ENCODE measurements around the gene NUDT8. TPM values are rescaled to one million over a fixed set of nuclear protein-coding genes. Genes with fewer than 3 reads are reported as not detected.
A peak's percentile ranks its signal among the peaks of the same experiment; 100 is the strongest.

The NUDT8 gene
- total RNA-seq, 2 experiments from 2014 or later: 10.9 to 12.4 TPM

DNA sequence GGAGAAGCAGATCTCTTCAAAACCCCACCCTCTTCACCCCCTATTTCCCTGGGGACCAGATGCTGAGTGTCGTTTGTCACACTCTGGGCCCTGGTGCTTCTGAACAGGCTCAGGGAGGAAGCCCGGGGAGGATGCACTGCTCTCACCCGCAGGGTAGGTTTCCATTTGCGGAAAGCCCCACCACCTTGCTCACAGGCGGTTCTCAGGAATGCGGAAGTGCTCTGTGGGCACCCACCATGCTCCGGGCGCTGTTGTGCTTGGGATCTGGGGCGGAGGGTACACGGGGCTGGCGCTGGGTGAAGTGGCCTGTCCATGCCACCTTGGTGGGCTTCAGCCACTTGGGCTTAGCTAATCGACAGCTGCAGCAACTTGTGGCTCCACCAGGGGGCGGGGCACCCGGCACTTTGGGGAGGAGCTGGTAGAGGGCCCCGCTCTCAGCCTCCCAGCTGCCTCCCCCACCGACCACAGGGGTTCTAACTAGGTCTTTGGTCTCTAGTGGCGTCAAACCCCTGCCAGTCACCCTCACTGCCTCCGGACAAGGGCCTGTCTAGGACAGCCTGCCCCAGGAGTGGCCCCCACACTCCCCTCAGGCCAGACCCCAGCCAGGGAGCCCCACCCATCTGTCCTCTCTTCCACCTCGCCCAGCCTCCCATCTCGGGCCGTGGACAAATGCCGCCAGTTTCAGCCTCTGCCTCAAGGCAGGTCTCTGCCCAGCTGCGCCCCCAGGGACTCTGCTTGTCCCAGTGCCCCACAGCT lies 15.6 kb downstream of the NUDT8 start:
- Mint-ChIP-seq H3K36me3 (peaks cover 5% of the 10 kb centered on the region), H3K27me3 (peaks cover 10% of the 10 kb centered on the region), H3K27ac (peak overlapping the region; percentile 95), H3K4me3 (peak overlapping the region; percentile 81), H3K4me1 (peaks cover 15% of the 10 kb centered on the region), H3K9me3 (no peaks in the 10 kb centered on the region)
- peak; percentile 82 for ATAC-seq (ENCODE audit: low read depth)
- POLR2A ChIA-PET: interaction anchor here (0.6 to 4.7 kb wide), 5 partner anchors 15 to 568 kb away, joined by 3 to 41 read pairs (median 8); partner anchors contain the start of genes GSTP1 and NUDT8
- peak; percentile 86 for DNase-seq

GRCh38 chr11:67613313-67613959 lies 16.3 kb downstream of the NUDT8 start:
- Mint-ChIP-seq H3K27ac (peak overlapping the region; percentile 95), H3K4me1 (peaks cover 19% of the 10 kb centered on the region), H3K9me3 (no peaks in the 10 kb centered on the region), H3K4me3 (peak overlapping the region; percentile 81), H3K27me3 (peaks cover 10% of the 10 kb centered on the region), H3K36me3 (peaks cover 9% of the 10 kb centered on the region)
- ATAC-seq (ENCODE audit: low read depth): no peak
- no peak for DNase-seq
- POLR2A ChIA-PET: interaction anchor here (0.5 to 4.7 kb wide), 6 partner anchors 16 to 567 kb away, joined by 3 to 41 read pairs (median 6); partner anchors contain the start of genes GSTP1 and NUDT8

DNA sequence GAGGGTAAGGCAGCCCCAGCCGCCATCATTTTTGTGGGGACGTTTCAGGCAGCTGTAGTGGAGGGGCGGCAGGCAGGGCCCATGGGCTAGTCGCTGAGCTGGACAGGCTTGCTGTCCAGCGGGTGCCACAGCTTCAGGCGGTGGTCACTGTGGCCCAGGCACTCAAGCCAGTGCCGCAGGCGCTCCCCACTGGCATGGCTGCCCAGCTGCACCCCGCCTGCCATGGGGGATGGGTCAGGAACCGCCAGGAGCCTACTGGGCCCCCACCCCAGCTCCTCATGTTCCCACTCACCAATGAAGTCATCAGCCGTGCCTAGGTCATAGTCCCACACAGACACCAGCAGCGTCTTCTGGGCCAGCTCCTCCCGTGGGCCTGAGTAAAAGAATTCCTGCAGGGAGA lies 17.0 kb downstream of the NUDT8 start:
- POLR2A ChIA-PET: interaction anchor here (0.5 to 4.7 kb wide), 3 partner anchors 17 to 222 kb away, joined by 3 to 41 read pairs (median 10); partner anchors contain the start of gene NUDT8
- peaks cover 9% of the 10 kb centered on the region for H3K36me3 Mint-ChIP-seq
- DNase-seq: no peak
- H3K9me3 Mint-ChIP-seq: no peaks in the 10 kb centered on the region
- H3K4me1 Mint-ChIP-seq: peaks cover 21% of the 10 kb centered on the region
- peak overlapping the region; percentile 95 for H3K27ac Mint-ChIP-seq
- H3K4me3 Mint-ChIP-seq: no peak overlapping the region
- no peak for ATAC-seq (ENCODE audit: low read depth)
- peaks cover 7% of the 10 kb centered on the region for H3K27me3 Mint-ChIP-seq

GRCh38 chr11:67611704-67612587 lies 17.8 kb downstream of the NUDT8 start:
- H3K4me1 Mint-ChIP-seq: peaks cover 19% of the 10 kb centered on the region
- no peak for ATAC-seq (ENCODE audit: low read depth)

GRCh38 chr11:67611165-67611564 lies 18.6 kb downstream of the NUDT8 start:
- Mint-ChIP-seq H3K36me3 (peaks cover 9% of the 10 kb centered on the region), H3K9me3 (no peaks in the 10 kb centered on the region), H3K27me3 (no peaks in the 10 kb centered on the region), H3K27ac (no peak overlapping the region), H3K4me3 (no peak overlapping the region), H3K4me1 (peaks cover 19% of the 10 kb centered on the region)
- DNase-seq (no peak), ATAC-seq (ENCODE audit: low read depth) (no peak)
- POLR2A ChIA-PET: no interaction called here

More at GRCh38 chr11:67611704-67612587, 17.8 kb downstream of the NUDT8 start:
- POLR2A ChIA-PET: interaction anchor here (4.7 kb wide), 1 partner anchor 18 kb away, joined by 41 read pairs; the partner anchor contains the start of gene NUDT8
- peaks cover 9% of the 10 kb centered on the region for H3K36me3 Mint-ChIP-seq
- no peak overlapping the region for H3K4me3 Mint-ChIP-seq
- H3K9me3 Mint-ChIP-seq: no peaks in the 10 kb centered on the region
- peak overlapping the region; percentile 12 for H3K27ac Mint-ChIP-seq
- DNase-seq: no peak
- peaks cover 2% of the 10 kb centered on the region for H3K27me3 Mint-ChIP-seq

- no peak for ATAC-seq (ENCODE audit: low read depth)
- no peak for DNase-seq
- Mint-ChIP-seq H3K4me3 (no peak overlapping the region), H3K9me3 (no peaks in the 10 kb centered on the region), H3K4me1 (peaks cover 18% of the 10 kb centered on the region), H3K36me3 (peaks cover 9% of the 10 kb centered on the region), H3K27me3 (no peaks in the 10 kb centered on the region), H3K27ac (no peak overlapping the region)
- POLR2A ChIA-PET: interaction anchor here (0.6 kb wide), 1 partner anchor 229 kb away, joined by 4 read pairs; no protein-coding TSS in a partner anchor
Observed at GRCh38 chr11:67610302-67610868, 19.4 kb downstream of the NUDT8 start.

GRCh38 chr11:67609316-67609715 lies 20.4 kb downstream of the NUDT8 start:
- Mint-ChIP-seq H3K27me3 (no peaks in the 10 kb centered on the region), H3K4me1 (peaks cover 16% of the 10 kb centered on the region), H3K36me3 (peaks cover 9% of the 10 kb centered on the region), H3K4me3 (no peak overlapping the region), H3K9me3 (no peaks in the 10 kb centered on the region), H3K27ac (no peak overlapping the region)
- no peak for ATAC-seq (ENCODE audit: low read depth)
- DNase-seq: no peak
- POLR2A ChIA-PET: interaction anchor here (1.3 kb wide), 1 partner anchor 21 kb away, joined by 3 read pairs; the partner anchor contains the start of gene NUDT8

- H3K27me3 Mint-ChIP-seq: no peaks in the 10 kb centered on the region
- no peaks in the 10 kb centered on the region for H3K9me3 Mint-ChIP-seq
- H3K4me1 Mint-ChIP-seq: peaks cover 12% of the 10 kb centered on the region
- H3K4me3 Mint-ChIP-seq: no peak overlapping the region
- ATAC-seq (ENCODE audit: low read depth): no peak
- no peak overlapping the region for H3K27ac Mint-ChIP-seq
- POLR2A ChIA-PET: interaction anchor here (1.2 to 1.3 kb wide), 2 partner anchors 22 to 31 kb away, joined by 3 read pairs; partner anchors contain the start of gene NUDT8
- H3K36me3 Mint-ChIP-seq: peaks cover 9% of the 10 kb centered on the region
- DNase-seq: no peak
Observed at GRCh38 chr11:67608486-67608885, 21.3 kb downstream of the NUDT8 start.

DNA sequence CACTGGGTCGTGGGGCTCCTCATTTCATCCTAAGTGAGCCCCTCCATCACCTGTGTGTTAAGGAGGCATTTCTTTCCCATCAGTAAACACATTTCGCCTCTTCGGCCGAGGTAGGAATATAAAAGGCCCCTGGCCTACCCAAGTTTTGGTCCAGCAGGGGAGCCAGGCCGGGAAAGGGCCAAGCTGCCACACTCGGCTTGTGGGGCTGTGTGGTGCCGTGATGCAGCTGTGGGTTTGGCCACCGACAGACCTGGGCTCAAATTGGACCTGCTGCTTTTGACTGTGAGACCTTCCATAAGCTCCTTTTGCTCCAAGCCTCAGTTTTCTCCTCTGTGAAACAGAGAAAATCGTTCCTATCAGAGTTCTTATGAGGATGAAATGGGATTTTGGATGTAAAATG lies 22.2 kb downstream of the NUDT8 start:
- Mint-ChIP-seq H3K4me1 (peaks cover 10% of the 10 kb centered on the region), H3K27ac (peak overlapping the region; percentile 92), H3K9me3 (no peaks in the 10 kb centered on the region), H3K36me3 (peaks cover 8% of the 10 kb centered on the region), H3K27me3 (peaks cover 3% of the 10 kb centered on the region), H3K4me3 (peak overlapping the region; percentile 85)
- DNase-seq (no peak), ATAC-seq (ENCODE audit: low read depth) (no peak)
- POLR2A ChIA-PET: interaction anchor here (1.0 to 1.2 kb wide), 2 partner anchors 9 to 30 kb away, joined by 3 read pairs; no protein-coding TSS in a partner anchor

DNA sequence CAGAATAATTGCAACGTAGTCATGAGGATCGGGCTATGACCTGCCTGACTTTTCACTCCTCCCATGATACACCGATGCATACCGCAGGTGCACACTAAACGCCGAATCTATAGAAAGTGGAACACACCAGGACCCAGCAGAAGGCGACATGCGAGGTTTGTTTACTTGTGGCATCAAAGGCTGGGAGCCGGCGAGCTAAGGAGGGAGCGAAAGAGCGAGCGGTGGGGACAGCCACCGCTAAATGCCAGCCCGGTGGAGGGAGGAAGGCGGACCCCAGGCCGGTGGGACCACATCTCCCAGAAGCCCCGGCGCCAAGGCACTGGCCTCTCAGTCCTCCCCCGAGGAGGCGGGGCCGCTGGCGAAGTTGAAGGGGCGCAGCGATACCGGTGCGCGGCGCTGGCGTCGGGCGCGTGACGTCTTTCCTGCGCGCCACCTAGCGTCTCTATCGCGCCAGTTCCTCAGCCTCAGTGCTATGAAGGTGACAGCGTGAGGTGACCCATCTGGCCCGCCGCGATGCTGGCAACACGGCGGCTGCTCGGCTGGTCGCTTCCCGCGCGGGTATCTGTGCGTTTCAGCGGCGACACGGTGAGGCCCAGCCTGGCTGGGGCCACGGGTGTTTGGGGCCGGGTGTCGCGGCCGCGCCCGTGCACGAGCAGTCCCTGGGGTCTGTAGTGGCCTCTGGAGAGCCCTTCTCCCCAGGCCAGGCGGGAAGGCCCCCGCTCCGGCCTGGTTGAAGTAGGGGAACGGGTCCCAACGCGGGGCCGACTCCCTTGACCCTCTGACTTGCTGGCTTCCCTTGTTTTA lies 23.0 kb downstream of the NUDT8 start, which contains the start of gene NDUFV1:
NDUFV1 (plus strand) TSS at position 445 of the 804 bp plus-strand sequence; CDS start at position 514, 69 bp downstream.
- peaks cover 7% of the 10 kb centered on the region for H3K36me3 Mint-ChIP-seq
- POLR2A ChIA-PET: no interaction called here
- H3K27me3 Mint-ChIP-seq: peaks cover 7% of the 10 kb centered on the region
- DNase-seq: peak; percentile 97
- no peaks in the 10 kb centered on the region for H3K9me3 Mint-ChIP-seq
- H3K4me3 Mint-ChIP-seq: peak within 1 kb of the TSS; percentile 85
- ATAC-seq (ENCODE audit: low read depth): peak; percentile 99
- H3K4me1 Mint-ChIP-seq: peaks cover 10% of the 10 kb centered on the region
- H3K27ac Mint-ChIP-seq: peak within 1 kb of the TSS; percentile 92

DNA sequence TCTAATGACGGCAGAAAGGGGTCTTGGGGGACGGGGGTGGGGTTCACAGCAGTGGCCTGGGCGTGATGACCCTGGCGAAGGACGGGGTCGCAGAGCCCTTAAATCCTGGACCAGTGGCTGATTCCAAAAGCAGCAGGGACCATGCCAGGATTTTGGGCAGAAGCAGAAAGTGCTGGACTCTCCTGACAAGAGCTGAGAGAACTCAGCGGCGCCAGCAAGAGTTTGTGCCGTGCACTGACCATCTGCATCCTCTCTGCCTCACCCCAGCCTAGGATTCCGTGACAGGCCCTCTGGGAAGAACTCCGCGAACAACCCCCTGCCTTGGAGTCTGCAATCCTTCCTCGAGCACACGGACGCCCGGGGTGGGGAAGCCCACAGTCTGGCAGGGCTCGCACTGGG lies 23.6 kb downstream of the NUDT8 start:
- Mint-ChIP-seq H3K27me3 (peaks cover 8% of the 10 kb centered on the region), H3K36me3 (peaks cover 7% of the 10 kb centered on the region)
- POLR2A ChIA-PET: interaction anchor here (1.2 kb wide), 1 partner anchor 24 kb away, joined by 4 read pairs; the partner anchor contains the start of gene NUDT8

More for the DNA sequence above, 23.6 kb downstream of the NUDT8 start:
- ATAC-seq (ENCODE audit: low read depth) (no peak), DNase-seq (no peak)
- Mint-ChIP-seq H3K4me3 (peak overlapping the region; percentile 85), H3K9me3 (no peaks in the 10 kb centered on the region), H3K27ac (peak overlapping the region; percentile 92), H3K4me1 (peaks cover 11% of the 10 kb centered on the region)

Measured in activated naive CD8-positive, alpha-beta T cell treated with anti-CD3 and anti-CD28 coated beads, Interleukin-2, amount 10 ng/mL, durations not matched to agents 7 days and 5 days (primary cell).